Measurements from ENCODE around the gene PGAP2.
A peak's percentile ranks its signal among the peaks of the same experiment; 100 is the strongest.

PGAP2 gene

GRCh38 chr11:3834349-3834663 is 25.9 kb downstream of the PGAP2 start:
- DNase-seq: no peak

DNA sequence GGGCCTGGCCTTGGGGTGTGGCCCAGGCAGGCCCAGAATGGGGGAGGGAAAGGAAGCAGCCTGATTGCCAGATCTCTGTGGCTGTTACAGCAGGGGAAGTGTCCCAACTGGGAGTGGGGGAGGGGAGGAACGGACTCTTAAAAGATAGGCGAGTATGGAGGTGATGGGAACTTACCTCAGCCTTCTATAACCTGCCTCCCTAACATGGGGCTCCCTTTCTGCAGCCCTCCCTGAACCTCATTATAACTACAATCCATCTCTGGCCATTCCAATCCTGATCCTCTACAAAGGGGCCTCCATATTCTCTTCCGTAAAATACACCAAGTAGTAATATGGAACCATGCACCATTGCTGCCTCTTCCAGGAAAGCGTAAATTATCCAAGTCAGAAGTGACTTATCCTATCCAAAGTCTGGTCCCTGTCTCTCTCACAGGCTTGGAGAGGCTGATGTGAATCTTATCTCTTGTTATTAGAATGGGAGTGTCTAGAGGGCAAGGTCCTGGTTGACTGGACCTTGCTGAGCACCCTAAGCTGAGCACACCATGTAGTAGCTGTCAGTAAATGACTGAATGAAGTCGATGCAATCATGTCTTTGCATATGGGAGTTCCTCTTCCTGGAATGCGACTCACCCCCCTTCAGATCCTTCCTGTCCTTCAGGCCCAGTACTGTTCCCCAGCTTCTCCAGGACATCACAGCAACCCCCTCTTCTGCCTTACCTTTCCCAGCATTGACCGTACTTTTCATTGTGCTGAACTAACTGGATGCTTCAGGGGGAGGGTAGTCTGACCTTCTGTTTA is 26.5 kb downstream of the PGAP2 start:
- DNase-seq: peak; percentile 31

DNA sequence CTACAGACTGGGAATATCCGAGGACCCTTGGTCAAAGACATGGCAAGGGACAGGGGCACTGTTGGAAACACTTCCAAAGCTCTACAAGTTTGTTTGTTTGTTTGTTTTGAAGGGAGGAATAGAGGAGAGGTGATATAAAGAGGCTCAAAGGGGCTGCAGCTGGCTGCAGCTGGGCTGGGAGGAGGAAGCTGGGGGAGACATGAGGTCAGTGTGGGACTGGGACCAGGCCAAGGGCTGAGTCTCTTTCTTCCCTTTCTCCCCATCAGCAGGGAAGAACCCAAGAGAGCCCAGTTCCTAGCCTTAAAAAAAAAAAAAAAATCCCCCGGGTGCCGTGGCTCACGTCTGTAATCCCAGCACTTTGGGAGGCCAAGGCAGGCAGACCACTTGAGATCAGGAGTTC is 27.4 kb downstream of the PGAP2 start:
- DNase-seq: no peak

GRCh38 chr11:3836903-3837302 is 28.5 kb downstream of the PGAP2 start:
- DNase-seq: no peak

- no peak for DNase-seq
These were observed 29.4 kb downstream of the PGAP2 start for GRCh38 chr11:3837793-3838192.

DNA sequence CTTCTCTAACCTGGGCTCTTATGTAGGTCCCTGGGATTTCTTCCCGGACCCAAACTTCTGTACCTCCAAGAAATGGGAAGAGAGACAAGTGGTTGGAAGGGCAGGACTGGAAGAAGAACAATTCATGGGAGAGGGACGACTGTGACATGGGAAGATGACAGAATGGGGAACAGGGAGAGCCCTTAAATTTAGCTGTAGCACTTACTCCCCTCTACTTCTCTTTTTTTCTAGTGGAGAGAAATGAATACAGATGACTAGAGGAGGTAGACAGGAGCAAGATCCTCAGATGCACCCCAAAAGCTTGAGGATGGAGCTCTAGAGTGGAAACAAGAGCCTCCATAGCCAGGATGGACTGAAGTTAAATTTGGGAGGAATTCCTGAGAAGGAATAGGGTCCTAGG is 30.1 kb downstream of the PGAP2 start:
- no peak for DNase-seq

DNA sequence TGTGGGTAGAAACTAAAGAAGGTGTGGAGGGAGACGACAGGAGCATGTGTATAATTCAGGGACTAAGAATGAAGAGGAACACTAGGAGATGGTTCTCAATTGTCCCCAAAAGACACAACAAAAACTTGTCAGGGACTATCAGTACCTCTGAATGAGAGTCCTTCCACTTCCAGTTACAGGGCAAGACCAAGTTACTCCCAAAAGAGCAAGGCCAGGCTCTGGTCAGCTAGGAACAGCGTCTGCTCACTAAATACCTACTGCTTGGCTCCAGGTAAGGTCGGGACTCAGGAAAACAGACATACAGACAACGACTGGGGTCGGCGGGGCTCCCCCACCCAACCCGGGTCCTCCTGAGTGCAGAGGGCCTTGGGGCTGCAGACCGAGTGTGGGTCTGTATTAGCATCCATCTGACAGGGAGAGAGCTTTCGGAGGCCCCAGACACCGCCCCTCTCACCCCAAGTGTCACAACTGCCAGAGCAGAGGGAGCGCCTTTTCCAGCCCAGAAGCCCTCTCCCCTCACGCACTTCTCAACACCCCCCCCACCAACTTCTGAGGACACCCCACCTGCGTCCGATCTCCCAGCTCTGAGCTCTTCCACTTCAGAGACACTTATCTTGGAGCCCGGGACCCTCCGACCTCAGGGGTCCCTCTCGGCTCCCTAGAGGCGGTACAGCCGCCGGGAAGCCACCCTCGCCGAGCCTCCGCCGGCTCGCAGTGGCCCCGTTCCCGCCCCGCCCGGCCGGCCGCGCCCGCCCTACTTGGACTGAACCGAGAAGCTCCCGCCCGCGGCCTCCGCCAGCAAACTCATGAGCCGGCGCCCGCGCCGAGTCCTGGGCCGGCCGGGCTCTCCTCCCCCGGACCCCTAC is 31.9 kb downstream of the PGAP2 start:
- DNase-seq: no peak

GRCh38 chr11:3840870-3841425 is 32.6 kb downstream of the PGAP2 start, which contains the start of gene RHOG:
Gene RHOG, minus strand, starts transcription at chr11:3840959. Its CDS starts 12,821 bp downstream, at chr11:3828138.
- peak; percentile 87 for DNase-seq

DNA sequence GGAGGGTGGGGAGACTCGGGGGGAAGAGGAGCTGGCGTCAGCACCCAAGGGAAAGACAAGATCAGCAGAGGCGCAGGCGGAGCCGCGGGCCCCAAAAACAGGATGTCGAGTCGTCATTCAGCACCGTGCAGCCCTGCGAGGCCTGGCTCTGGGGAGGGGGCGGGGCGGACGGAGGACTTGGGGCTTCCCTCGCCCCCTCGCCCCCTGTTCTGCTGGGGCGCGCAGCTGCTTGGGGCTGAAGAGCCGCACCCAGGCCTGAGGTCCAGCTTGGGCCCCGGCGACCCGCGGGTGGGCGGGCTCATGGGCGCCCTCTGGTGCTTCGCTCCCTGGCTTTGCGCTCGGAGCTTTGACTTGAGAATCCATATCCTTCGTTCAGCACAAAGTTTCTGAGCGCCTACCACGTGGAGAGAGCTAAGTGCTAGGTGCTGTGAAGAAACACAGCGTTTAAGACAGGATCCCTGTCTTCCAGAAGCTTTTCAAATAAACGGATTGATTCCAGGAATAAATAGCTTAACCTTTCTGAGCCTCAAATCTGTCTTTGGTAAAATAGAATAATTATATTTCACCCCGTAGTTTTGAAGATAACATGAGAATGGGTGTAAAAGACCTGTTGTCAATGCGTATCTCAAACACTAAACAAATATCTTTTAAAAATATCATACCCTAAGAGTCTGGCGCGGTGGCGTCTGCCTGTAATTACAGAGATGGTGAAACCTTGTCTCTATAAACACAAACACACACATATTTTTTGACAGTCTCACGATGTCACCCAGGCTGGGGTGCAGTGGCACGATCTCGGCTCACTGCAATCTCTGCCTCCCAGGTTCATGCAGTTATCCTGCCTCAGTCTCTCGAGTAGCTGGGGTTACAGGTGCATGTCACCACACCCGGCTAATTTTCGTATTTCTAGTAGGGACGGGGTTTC is 33.3 kb downstream of the PGAP2 start:
- DNase-seq: peak; percentile 84

GRCh38 chr11:3843326-3843725 is 35.0 kb downstream of the PGAP2 start:
- DNase-seq: no peak

DNA sequence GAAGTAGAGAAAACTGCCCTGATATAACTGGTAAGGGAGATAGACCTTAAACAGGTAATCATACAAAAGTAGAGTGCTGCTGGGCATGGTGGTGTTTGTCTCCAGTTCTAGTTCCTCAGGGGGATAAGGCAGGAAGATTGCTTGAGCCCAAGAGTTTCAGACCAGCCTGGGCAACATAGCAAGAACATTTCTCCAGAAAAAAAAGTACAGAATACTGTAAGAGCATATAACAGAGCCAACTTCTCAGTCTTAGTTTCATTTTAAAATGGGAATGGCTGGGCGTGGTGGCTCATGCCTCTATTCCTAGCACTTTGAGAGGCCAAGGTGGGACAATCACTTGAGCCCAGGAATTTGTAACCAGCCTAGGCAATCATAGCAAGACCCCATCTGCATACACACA is 36.9 kb downstream of the PGAP2 start:
- no peak for DNase-seq

DNA sequence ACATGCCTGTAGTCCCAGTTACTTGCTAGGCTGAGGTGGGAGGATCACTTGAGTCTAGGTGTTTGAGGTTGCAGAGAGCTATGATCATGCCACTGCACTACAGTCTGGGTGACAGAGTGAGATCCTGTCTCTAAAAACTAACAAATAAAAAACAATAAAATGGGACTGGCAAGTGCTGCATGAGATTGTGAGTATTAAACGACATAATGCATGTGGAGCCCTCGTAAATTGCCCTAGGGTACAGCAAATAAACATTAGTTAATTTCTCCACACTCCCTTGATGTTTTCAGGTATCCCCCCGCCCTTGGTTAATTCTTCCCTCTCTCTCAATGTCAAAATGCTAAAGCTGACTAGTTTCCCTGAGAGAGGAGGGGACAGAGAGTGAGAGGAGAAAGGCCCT is 37.3 kb downstream of the PGAP2 start:
- no peak for DNase-seq

DNA sequence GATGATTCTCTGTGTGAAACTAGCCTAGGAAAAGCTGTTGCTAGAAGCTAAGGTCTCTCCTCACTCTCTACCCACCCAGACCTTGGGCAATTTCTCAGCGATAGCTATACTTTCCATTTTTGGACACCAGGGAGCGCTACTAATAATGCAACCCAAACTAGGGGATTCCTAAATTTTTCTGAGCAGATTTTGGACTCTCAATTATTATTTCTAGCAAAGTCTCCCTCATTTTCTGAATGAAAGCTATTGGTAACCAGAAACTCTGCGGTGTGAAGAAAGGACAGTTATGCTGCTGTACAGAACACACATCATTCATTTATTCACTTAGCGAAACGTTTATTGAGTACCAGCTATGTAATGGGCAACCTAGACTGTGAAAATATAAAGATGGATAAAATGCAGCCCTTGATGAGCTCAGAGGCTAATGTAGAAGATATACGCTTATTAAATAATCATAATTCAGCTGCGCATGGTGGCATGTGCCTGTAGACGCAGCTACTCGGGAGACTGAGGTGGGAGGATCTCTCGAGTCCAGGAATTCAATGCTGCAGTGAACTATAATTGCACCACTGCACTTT is 41.0 kb downstream of the PGAP2 start:
- DNase-seq: peak; percentile 41

DNA sequence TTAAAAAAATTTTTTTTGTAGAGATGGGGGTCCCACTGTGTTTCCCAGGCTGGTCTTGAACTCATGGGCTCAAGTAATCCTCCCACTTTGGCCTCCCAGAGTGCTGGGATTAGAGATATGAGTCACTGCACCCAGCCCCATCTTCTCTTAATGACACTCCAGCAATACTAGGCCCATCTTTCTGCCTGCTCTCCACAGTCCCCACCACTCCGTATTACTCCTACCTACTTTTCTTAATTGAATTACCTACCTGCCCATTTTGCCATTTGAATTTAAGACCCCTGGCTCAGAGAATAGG is 45.1 kb downstream of the PGAP2 start:
- DNase-seq: no peak

GRCh38 chr11:3853899-3854659 is 45.7 kb downstream of the PGAP2 start:
- DNase-seq: no peak

DNA sequence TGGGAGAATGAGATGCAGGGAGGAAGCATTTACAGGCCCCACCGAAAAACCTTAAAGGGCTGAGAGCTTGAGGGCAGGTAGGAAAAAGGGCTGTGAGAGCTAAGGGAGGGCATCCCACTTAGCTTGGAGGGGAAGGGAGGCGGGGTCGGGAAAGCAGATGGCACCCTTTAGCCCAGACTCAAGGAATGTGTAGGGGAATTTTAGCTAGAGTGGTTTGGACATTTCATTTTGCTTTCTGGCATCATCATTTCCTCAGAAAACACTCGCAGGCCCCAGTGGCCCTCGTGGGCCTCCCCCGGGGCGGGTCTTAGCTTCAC is 46.3 kb downstream of the PGAP2 start:
- DNase-seq: no peak

- DNase-seq: peak; percentile 92
These were observed 46.8 kb downstream of the PGAP2 start, which contains the start of gene STIM1 for GRCh38 chr11:3854977-3855807. Gene STIM1, plus strand, starts transcription at chr11:3855664. Its CDS starts 607 bp downstream, at chr11:3856271.

DNA sequence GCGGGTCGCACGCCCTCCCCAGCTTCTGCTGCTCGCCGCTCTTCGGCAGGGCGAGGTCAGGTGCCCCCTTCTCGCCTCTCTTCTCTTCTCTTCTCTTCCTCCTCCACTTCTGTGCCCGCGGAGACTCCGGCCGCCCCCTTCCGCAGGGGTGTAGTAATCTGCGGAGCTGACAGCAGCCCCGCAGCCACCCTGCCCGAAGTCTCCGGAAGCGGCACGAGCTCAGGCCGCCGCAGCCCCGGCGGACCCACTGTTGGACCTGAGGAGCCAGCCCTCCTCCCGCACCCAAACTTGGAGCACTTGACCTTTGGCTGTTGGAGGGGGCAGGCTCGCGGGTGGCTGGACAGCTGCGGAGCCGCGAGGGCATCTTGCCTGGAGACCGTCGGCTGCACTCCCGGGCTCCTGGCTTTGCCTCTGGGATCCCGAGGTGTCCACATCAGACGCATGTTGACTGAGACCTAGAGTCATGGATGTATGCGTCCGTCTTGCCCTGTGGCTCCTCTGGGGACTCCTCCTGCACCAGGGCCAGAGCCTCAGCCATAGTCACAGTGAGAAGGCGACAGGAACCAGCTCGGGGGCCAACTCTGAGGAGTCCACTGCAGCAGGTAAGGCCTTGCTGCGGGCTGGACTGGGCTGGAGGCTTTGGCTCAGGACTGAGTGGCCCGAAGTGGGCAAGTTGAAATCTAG is 47.6 kb downstream of the PGAP2 start:
- DNase-seq: no peak

- DNase-seq: no peak
These were observed 48.6 kb downstream of the PGAP2 start for GRCh38 chr11:3856856-3857553.

DNA sequence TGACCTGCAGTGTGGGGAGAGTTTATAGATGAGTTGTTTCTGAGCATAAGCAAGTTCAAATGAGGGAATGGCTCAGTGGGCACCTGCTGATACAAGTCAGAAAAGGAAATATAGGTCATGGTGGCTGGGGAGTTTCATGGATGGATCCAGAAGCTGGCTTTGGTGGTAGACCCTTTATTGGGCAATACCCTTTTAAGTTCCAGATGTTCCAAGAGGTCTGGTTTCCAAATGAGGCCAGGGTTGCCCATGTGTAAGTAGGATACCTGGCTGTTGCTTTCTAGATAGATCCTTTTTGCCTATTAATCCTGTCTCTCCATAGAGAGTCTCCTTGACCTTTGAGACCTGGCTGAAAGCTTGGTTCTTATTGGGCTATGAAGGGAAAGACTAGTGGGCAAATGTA is 49.3 kb downstream of the PGAP2 start:
- no peak for DNase-seq
